Measurements from ENCODE around the gene PSMD13.

GRCh38 chr11:255176-255575, 18.4 kb downstream of the PSMD13 start:
- TF ChIP-seq CTCF (IDR thresholded peaks at IDR 0.05): no peak
- no peak for TF ChIP-seq EZH2 (IDR thresholded peaks at IDR 0.05; ENCODE audit: borderline replicate concordance, insufficient read depth, low read depth, low read length, poor library complexity, severe bottlenecking)

Measured in B cell (primary cell).